ENCODE results near the gene FAM174C. TPM values are rescaled to one million over a fixed set of nuclear protein-coding genes. Genes with fewer than 3 reads are reported as not detected.
A peak's percentile ranks its signal among the peaks of the same experiment; 100 is the strongest.

Gene FAM174C
- total RNA-seq, 1 donor from 2014 or later, result 32.7 TPM

DNA sequence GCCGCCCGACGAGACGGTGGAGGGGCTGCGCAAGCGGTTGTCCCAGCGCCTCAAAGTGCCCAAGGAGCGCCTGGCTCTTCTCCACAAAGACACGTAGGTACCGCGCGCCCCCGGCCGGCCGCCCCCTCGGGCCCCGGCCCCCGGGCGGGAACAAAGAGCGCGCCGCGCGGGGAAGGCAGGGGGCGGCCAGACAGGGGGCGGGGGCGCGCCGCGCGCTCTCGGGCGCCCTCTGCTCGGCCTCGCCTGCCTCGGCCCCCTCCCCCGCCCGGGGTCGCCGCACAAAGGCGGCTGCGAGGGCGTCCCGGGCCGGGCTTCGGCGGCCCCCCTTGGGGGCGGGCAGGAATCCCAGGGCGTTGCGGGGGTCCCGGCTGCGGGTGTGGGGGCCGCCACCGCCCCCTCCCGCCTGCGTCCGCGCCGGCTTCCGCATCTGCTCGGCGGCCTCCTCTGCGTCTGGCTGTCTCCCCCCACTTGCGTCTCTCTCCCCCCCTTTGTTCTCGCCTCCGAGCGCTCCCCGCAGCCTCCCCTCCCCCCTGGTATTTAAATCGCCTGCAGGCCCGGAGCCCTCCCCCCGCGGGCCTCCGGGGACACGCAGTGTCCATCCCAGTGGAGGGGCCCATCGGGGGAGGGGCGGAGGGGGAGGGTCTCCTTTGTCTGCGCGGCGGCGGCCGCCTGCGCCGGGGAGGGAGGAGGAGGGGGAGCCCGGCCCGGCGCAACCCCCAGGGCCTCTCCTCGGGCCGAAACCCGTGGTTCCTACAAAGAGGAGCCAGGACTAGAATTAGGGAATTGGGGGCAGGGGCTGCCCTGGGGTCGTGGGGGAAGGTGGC lies 24.7 kb upstream of the FAM174C start:
- peak overlapping the region; percentile 90 for H3K4me3 Mint-ChIP-seq (ENCODE audit: unreplicated experiment)

DNA sequence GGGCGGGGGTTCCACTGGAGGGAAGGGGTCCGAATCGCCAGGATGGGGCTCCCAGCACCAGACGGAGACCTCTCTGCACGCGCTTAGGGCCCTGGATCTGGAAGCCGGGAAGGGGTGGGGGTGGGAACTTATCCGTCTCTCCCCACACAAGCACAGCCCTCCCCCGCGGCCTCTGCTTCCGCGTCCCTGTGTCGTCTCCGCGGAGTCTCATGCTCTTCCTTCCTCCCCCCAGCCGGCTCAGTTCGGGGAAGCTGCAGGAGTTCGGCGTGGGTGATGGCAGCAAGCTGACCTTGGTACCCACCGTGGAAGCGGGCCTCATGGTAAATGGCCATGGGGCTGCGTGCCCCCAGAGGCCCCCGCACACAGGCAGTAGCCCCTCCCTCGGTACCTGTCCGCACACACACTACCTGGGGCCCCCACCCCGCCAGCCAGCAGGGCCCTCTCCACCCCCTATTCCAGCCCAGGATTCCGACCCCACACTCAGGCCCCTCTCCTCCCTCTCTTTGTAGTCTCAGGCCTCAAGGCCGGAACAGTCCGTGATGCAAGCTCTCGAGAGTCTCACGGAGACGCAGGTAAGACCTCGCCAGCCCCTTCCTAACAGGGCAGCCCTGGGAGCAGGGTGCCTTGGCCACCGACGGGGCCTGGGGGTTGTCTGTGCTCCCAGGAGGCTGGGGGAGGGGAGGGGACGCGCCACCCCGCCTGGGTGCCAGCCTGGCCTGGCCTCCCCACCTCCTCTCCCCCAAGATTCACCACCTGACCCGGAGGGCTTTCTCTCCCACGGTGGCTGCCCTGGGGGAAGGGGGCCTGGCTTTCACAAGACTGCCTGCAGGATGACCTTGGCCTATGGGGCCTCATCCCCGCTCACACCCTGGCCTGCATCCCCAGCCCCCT lies 23.8 kb upstream of the FAM174C start:
- Mint-ChIP-seq H3K36me3 (ENCODE audit: low read depth) (peaks cover 22% of the 10 kb centered on the region), H3K27me3 (ENCODE audit: low read depth) (no peaks in the 10 kb centered on the region), H3K27ac (ENCODE audit: unreplicated experiment) (peak overlapping the region; percentile 92), H3K9me3 (ENCODE audit: low read depth) (no peaks in the 10 kb centered on the region), H3K4me3 (ENCODE audit: unreplicated experiment) (peak overlapping the region; percentile 90), H3K4me1 (ENCODE audit: low read depth) (peaks cover 33% of the 10 kb centered on the region)
- DNase-seq (ENCODE audit: low spot score), result no peak
- TF ChIP-seq, protein P1, sequence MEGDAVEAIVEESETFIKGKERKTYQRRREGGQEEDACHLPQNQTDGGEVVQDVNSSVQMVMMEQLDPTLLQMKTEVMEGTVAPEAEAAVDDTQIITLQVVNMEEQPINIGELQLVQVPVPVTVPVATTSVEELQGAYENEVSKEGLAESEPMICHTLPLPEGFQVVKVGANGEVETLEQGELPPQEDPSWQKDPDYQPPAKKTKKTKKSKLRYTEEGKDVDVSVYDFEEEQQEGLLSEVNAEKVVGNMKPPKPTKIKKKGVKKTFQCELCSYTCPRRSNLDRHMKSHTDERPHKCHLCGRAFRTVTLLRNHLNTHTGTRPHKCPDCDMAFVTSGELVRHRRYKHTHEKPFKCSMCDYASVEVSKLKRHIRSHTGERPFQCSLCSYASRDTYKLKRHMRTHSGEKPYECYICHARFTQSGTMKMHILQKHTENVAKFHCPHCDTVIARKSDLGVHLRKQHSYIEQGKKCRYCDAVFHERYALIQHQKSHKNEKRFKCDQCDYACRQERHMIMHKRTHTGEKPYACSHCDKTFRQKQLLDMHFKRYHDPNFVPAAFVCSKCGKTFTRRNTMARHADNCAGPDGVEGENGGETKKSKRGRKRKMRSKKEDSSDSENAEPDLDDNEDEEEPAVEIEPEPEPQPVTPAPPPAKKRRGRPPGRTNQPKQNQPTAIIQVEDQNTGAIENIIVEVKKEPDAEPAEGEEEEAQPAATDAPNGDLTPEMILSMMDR (IDR thresholded peaks at IDR 0.05), result no peak

More for the DNA sequence above, 24.7 kb upstream of the FAM174C start:
- H3K9me3 Mint-ChIP-seq (ENCODE audit: low read depth), result no peaks in the 10 kb centered on the region
- peaks cover 24% of the 10 kb centered on the region for H3K4me1 Mint-ChIP-seq (ENCODE audit: low read depth)
- TF ChIP-seq, protein P1 (IDR thresholded peaks at IDR 0.05), result no peak
- H3K27ac Mint-ChIP-seq (ENCODE audit: unreplicated experiment), result peak overlapping the region; percentile 92
- DNase-seq (ENCODE audit: low spot score), result no peak
- no peaks in the 10 kb centered on the region for H3K27me3 Mint-ChIP-seq (ENCODE audit: low read depth)
- peaks cover 19% of the 10 kb centered on the region for H3K36me3 Mint-ChIP-seq (ENCODE audit: low read depth)

- Mint-ChIP-seq H3K4me1 (ENCODE audit: low read depth) (peaks cover 36% of the 10 kb centered on the region), H3K27me3 (ENCODE audit: low read depth) (no peaks in the 10 kb centered on the region), H3K9me3 (ENCODE audit: low read depth) (no peaks in the 10 kb centered on the region), H3K4me3 (ENCODE audit: unreplicated experiment) (peak overlapping the region; percentile 90), H3K36me3 (ENCODE audit: low read depth) (peaks cover 23% of the 10 kb centered on the region), H3K27ac (ENCODE audit: unreplicated experiment) (peak overlapping the region; percentile 92)
- no peak for DNase-seq (ENCODE audit: low spot score)
- TF ChIP-seq, protein P1 (IDR thresholded peaks at IDR 0.05), result no peak
Observed at GRCh38 chr19:1252221-1252820, 23.0 kb upstream of the FAM174C start.

DNA sequence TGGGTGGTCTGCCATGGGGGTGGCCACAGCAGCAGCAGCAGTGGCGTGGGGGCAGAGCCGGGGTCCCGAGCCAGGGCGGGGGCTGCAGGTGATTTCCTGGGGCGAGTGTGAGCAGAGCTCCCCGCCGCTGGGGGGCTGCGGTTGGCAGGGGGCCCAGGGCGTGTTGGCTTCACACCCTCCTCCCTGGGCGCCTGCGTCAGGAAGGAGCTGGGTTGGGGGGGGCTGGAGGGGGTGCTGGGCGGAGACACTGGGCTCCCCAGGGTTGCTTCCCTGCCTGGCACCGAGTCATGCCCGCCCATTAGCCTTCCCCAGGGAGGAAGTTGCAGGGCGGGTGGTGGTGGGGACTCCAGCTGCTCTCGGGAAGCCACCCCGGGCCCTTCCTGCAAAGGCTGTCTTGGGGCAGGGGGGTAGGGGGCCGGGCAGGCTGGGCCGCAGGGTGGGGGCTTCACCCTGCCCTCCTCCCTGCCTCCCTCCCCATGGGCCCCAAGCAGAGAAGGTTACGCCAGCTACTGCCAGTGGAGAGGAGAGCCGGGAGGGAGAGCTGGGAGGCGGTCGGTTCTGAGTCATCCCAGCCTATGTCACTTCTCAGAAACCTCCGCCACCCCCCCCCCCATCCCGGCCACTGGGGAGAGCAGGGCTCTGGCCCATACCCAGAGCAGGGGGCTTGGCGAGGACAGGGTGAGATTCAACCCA lies 22.4 kb upstream of the FAM174C start:
- TF ChIP-seq, protein P1 (IDR thresholded peaks at IDR 0.05), result peak; percentile 54
- H3K27me3 Mint-ChIP-seq (ENCODE audit: low read depth), result no peaks in the 10 kb centered on the region
- peak overlapping the region; percentile 89 for H3K27ac Mint-ChIP-seq (ENCODE audit: unreplicated experiment)
- H3K36me3 Mint-ChIP-seq (ENCODE audit: low read depth), result peaks cover 28% of the 10 kb centered on the region
- H3K9me3 Mint-ChIP-seq (ENCODE audit: low read depth), result no peaks in the 10 kb centered on the region
- H3K4me1 Mint-ChIP-seq (ENCODE audit: low read depth), result peaks cover 43% of the 10 kb centered on the region
- H3K4me3 Mint-ChIP-seq (ENCODE audit: unreplicated experiment), result peak overlapping the region; percentile 90
- DNase-seq (ENCODE audit: low spot score), result no peak

Measured in chondrocyte (in vitro differentiated cells).